ENCODE results near the gene ADARB2. TPM values are rescaled to one million over a fixed set of nuclear protein-coding genes. Genes with fewer than 3 reads are reported as not detected.

Gene ADARB2
- total RNA-seq, 1 donor from 2014 or later = 0.19 TPM

GRCh38 chr10:1687190-1687589 is 50.1 kb downstream of the ADARB2 start:
- no peak for DNase-seq (ENCODE audit: low read depth)

- no peak for DNase-seq (ENCODE audit: low read depth)
These were observed 50.9 kb downstream of the ADARB2 start for GRCh38 chr10:1686491-1686749.

- DNase-seq (ENCODE audit: low read depth) = no peak
These were observed 51.4 kb downstream of the ADARB2 start for GRCh38 chr10:1685699-1686490.

- DNase-seq (ENCODE audit: low read depth) = no peak
These were observed 52.3 kb downstream of the ADARB2 start for GRCh38 chr10:1684991-1685390.

GRCh38 chr10:1683649-1684048 is 53.7 kb downstream of the ADARB2 start:
- no peak for DNase-seq (ENCODE audit: low read depth)

- no peak for DNase-seq (ENCODE audit: low read depth)
These were observed 57.3 kb downstream of the ADARB2 start for GRCh38 chr10:1679821-1680650.

GRCh38 chr10:1678084-1678483 is 59.2 kb downstream of the ADARB2 start:
- no peak for DNase-seq (ENCODE audit: low read depth)

- DNase-seq (ENCODE audit: low read depth) = no peak
These were observed 59.9 kb downstream of the ADARB2 start for GRCh38 chr10:1677307-1677939.

- DNase-seq (ENCODE audit: low read depth) = no peak
These were observed 62.8 kb downstream of the ADARB2 start for GRCh38 chr10:1674501-1674900.

GRCh38 chr10:1673568-1674345 is 63.6 kb downstream of the ADARB2 start:
- DNase-seq (ENCODE audit: low read depth) = no peak

- no peak for DNase-seq (ENCODE audit: low read depth)
These were observed 65.1 kb downstream of the ADARB2 start for GRCh38 chr10:1672001-1672781.

- no peak for DNase-seq (ENCODE audit: low read depth)
These were observed 65.8 kb downstream of the ADARB2 start for GRCh38 chr10:1671366-1672000.

- DNase-seq (ENCODE audit: low read depth) = no peak
These were observed 66.6 kb downstream of the ADARB2 start for GRCh38 chr10:1670541-1671365.

GRCh38 chr10:1669433-1669832 is 67.9 kb downstream of the ADARB2 start:
- no peak for DNase-seq (ENCODE audit: low read depth)

GRCh38 chr10:1668399-1668798 is 68.9 kb downstream of the ADARB2 start:
- no peak for DNase-seq (ENCODE audit: low read depth)

- DNase-seq (ENCODE audit: low read depth) = no peak
These were observed 69.9 kb downstream of the ADARB2 start for GRCh38 chr10:1667392-1667791.

- no peak for DNase-seq (ENCODE audit: low read depth)
These were observed 71.2 kb downstream of the ADARB2 start for GRCh38 chr10:1666147-1666546.

- no peak for DNase-seq (ENCODE audit: low read depth)
These were observed 71.6 kb downstream of the ADARB2 start for GRCh38 chr10:1665681-1666080.

- DNase-seq (ENCODE audit: low read depth) = no peak
These were observed 72.2 kb downstream of the ADARB2 start for GRCh38 chr10:1665021-1665661.

Data from myocyte (in vitro differentiated cells).